Measurements from ENCODE around the gene SMOC2.

SMOC2 gene

DNA sequence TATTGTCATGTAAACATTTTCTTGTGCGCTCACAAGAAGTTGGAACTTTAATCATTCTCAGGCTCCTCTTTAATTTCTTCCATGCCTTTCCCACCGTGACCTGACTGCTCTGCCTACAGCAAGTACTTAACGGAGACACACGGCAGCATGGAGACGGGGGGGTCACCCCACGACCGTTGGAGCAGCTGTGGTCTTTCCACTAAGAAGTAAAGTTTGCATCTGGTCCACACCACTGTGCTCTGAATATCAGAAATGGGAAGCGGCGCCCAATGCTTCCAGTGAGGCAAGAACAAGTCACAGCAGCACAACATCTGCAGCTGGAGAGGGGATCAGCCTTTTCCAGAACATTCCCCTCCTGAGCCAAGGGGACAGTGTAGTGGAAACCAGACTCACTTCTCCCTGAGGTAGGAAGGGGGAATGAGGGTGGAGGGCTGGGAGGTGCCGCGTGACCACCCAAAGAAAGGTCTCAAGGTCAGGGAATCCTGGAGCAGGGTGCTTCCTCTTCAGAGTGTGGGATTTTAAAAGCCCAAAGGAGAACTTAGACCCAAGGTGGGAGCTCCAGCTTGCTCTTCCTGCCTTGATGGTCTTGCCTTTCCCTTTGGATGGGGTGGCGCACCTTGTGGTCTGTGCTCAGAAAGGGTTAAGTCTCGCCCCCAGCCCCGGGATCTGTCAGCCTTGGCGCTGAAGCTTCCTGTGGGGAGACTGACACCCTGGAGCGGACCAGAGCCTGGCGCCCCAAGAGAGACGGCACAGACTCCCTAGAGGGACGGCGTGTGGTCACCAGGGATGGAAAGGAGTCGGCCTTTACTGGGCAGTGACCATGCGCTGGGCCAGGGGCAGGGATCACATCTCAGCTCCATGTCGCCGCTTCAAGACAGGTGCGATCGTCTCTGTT, 25.6 kb upstream of the SMOC2 start:
- DNase-seq, result no peak

DNA sequence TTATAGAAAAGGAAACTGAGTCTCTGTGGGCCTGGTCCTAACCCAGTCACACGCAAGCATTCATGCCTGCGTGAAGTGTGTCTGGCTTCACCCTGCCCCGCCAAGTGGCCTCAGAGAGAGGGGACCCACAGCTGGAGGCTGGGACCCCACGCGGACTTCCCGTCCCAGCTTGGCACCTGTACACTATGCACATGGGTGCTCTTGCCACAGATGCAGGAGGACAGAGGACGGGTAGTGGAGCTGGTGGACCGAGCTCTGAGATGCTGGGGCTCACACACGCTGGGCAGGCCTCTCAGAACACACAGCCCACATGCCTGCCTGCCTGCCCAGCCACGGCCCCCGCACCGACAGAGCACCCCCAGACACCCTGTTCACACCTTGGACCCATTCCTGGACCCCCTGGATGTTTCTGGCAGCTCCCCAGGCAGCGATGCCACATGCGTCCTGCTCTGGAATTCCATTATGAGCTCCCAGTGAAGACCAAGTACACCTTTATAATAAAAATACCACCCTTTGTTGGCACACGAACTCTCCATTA, 24.9 kb upstream of the SMOC2 start:
- no peak for DNase-seq

GRCh38 chr6:168416531-168416930, 24.5 kb upstream of the SMOC2 start:
- no peak for DNase-seq

GRCh38 chr6:168417191-168417590, 23.8 kb upstream of the SMOC2 start:
- DNase-seq, result no peak

GRCh38 chr6:168417679-168418557, 23.1 kb upstream of the SMOC2 start:
- DNase-seq, result no peak

DNA sequence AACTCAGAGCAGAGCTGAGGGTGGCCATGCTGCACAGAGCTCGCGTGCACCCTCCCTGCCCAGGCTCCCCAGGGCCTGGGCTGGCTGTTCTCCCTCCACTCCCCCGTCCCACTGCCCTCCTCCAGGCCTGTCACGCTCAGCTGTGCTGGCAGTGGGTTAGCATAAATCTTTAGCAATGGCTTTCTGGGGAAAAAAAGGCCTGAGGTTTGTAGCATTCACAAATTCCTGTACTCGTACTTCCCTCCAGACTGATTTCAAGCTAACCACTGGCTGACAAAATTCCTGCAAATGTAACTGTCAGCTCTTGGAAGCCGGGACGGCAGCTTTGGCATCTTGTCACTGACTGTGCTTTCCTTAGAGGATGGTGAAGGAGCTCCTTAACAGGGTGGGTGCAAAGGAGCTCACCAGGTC, 22.3 kb upstream of the SMOC2 start:
- DNase-seq, result no peak

- DNase-seq, result no peak
These were observed 21.4 kb upstream of the SMOC2 start for GRCh38 chr6:168419569-168419968.

GRCh38 chr6:168420084-168420483, 20.9 kb upstream of the SMOC2 start:
- no peak for DNase-seq

DNA sequence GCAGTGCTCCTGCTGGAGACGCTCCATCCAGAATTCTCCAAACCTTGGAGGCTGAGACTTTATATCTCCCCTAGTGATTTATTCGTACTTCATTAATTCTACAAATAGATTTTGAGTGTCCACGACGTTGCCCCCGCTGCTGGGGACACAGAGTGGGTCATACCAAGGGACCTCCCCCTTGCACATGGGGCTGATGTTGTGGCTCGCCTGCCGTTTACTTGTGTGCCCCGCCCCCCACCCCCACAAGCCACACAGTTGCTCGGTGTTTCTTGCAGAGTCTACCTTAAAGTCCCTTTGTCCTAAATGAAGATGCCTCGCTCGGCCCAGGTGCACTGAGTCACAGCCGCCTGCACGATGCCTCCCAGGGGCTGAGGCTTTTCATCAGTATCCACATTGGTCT, 20.3 kb upstream of the SMOC2 start:
- DNase-seq, result no peak

- DNase-seq, result no peak
These were observed 13.8 kb upstream of the SMOC2 start for GRCh38 chr6:168427184-168427583.

GRCh38 chr6:168428052-168428826, 12.7 kb upstream of the SMOC2 start:
- DNase-seq, result no peak

GRCh38 chr6:168428863-168429262, 12.1 kb upstream of the SMOC2 start:
- no peak for DNase-seq

DNA sequence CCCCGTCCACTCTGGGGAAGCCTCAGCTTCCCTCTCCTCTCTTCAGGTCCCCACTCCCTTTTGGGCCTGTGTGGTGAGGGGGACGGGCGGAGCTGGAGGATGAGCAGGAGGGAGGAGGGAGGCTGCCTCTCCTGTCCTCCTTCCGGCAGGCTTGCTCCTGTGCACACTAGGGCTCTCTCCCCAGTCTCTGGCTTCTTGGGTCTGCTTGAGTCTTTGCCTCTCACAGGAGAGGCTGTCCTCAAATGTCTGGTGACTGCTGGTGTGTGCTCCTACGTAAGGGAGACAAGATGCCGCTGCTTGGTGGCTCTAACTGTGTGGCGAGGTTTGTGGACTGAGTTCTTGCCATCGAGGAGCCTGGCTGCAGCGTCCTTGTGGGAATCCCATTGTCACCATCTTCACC, 8.8 kb upstream of the SMOC2 start:
- no peak for DNase-seq

DNA sequence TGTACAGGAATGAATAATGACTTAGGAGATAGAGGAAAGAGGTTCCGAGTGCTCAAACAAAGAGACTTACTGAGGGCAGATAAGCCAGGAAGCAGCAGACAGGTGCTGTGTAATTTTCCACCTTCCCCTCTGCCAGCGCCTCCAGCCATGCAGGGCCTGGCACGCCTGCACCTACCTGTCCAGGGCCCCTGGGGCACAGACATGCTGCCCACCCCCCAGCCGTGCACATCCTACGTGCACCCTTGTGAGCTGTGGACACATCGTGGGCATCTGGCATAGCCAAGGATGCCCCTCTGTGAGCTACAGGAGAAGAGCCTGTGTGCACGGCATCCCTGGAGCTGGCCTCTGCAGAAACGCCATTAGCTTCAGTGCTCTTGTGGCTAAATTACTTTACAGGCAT, 7.1 kb upstream of the SMOC2 start:
- DNase-seq, result no peak

DNA sequence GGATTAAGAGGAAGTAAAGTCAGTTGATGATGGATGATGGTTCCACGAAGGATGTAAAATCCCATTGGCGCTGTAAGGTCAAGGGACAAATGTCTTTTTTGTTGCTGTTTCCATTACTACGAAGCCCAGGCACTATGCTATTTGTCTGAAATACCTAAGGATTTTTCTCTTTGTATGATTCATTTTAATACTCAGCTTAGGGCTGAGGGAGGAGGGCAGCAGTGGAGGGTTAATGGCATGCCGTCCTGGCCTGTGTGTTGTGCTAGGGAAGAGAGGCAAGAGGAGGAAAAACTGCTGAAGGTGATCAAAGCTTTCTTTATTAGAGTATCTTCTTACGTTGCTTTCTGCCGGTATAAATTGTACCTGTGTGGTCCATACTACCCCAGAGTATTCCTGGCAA, 6.5 kb upstream of the SMOC2 start:
- no peak for DNase-seq

DNA sequence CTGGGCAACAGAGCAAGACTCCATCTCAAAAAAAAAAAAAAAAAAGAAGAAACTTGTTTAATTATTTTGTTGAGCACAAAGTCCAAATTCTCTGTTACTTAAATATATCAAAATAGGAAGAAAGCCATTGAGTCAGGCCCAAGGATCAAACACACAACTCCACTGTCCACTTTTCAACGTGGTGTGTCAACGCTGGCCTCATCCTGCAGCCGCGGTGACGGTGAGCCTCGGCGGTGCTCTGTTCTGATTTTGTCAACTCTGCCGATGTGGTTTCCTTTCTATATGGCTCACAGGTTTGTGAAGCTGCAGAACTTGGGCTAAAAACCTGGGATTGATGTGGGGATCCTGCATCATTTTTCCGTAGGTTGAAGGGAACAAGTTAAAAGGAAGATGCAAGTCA, 3.2 kb upstream of the SMOC2 start:
- no peak for DNase-seq

- DNase-seq, result no peak
These were observed 2.0 kb upstream of the SMOC2 start for GRCh38 chr6:168438783-168439520.

DNA sequence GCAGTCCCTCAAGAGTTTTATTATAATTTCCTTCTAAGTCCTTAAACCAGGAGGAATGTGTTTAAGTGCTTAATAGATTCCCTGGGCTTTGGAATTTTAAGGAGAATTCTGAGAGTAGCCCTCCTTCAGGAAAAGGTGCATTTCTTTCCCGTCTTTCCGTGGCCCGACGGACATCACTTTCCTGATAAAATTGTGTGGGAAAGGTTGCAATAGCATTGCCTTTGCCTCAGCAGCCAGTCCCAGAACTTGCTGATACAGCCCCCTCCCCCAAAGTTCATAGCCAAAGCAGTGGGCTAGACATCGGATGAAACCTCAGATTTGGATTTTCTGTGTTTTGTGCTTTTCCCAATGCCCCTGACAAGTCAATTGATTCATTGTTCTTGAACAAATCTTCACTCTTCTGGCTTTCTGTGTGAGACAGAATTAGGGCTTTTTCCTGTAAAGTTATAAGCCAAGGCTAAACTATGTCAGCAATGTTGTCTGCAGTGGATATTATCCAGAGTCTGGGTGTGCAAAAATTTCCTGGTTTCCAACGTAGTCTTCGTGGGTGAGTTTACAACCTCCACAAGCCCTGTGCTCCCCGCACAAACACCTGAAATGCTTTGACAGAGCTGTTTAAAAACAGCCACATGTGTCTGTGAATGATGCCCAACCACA, 1.1 kb upstream of the SMOC2 start:
- DNase-seq, result no peak

- DNase-seq, result no peak
These were observed 729 bp downstream of the SMOC2 start for GRCh38 chr6:168441434-168442391.

DNA sequence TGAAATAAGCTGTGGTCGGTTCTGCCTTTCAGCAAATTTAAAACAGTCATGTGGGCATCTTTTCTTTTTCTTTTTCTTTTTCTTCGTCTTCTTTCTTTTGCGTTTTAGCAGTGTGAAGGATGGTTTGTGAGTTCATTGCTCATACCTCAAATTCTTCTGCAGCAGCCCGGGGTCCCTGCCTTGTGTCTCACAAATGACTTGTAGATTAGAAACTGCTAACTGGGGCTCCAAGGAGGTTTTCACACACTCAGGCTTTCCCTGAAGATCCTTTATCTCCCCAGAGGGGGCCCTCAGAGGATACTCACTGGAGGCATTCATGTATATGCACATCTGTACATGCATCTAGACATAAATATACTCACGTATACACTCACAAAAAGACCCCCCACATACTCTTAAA, 1.7 kb downstream of the SMOC2 start:
- no peak for DNase-seq

Data from activated effector memory CD4-positive, alpha-beta T cell treated with Interleukin-2 at 50 U/mL for 16 hours (primary cell).